HepG2 (cell line): ENCODE measurements around the gene ZNF326.

ENCODE experiments used
- NCOA2 ChIP-seq: sonication (generic); formaldehyde crosslinking; IDR thresholded peaks from 2 replicates; pipeline ENCODE4 v1.8.0; 2022; ENCODE audit warnings: inconsistent platforms
- SMARCC2 ChIP-seq: fragments of 450-650 bp; IDR thresholded peaks from 2 replicates; pipeline ENCODE4 v1.6.1; 2017; ENCODE audit warnings: antibody characterized with exemption, mild to moderate bottlenecking
- TF ChIP-seq, protein P1 (sequence below): sonication (generic); formaldehyde crosslinking; IDR thresholded peaks from 2 replicates; pipeline ENCODE4 v1.9.0; 2021; ENCODE audit warnings: missing genetic modification reagents, borderline replicate concordance
- TF ChIP-seq, protein P2 (sequence below): sonication (generic); formaldehyde crosslinking; IDR thresholded peaks from 2 replicates; pipeline ENCODE4 v1.5.0; 2020; ENCODE audit warnings: mild to moderate bottlenecking, missing genetic modification reagents, moderate library complexity

DNA sequence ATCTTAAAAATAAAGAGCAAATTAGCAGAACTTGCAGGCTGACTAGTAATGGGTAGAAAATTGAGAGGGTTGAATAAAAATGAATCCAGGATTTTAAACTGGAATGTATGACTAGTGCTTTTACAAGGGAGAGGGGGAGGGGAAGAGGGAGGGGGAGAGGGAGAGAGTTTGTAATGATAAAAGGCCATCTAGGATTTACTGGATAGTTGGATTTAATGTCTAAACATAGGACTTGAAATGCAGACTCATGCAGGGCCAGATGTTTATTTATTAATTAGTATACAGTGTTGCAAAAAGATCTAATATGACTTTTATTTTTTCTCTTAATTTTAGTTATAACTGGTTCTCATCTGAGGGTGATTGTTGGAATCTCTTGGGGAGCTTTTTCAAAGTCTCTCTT lies 4.3 kb downstream of the ZNF326 start:
- TF ChIP-seq, protein P1, sequence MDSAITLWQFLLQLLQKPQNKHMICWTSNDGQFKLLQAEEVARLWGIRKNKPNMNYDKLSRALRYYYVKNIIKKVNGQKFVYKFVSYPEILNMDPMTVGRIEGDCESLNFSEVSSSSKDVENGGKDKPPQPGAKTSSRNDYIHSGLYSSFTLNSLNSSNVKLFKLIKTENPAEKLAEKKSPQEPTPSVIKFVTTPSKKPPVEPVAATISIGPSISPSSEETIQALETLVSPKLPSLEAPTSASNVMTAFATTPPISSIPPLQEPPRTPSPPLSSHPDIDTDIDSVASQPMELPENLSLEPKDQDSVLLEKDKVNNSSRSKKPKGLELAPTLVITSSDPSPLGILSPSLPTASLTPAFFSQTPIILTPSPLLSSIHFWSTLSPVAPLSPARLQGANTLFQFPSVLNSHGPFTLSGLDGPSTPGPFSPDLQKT, result no peak
- TF ChIP-seq SMARCC2, result no peak
- TF ChIP-seq NCOA2 (CRISPR knock-in tag), result no peak
- TF ChIP-seq, protein P2, sequence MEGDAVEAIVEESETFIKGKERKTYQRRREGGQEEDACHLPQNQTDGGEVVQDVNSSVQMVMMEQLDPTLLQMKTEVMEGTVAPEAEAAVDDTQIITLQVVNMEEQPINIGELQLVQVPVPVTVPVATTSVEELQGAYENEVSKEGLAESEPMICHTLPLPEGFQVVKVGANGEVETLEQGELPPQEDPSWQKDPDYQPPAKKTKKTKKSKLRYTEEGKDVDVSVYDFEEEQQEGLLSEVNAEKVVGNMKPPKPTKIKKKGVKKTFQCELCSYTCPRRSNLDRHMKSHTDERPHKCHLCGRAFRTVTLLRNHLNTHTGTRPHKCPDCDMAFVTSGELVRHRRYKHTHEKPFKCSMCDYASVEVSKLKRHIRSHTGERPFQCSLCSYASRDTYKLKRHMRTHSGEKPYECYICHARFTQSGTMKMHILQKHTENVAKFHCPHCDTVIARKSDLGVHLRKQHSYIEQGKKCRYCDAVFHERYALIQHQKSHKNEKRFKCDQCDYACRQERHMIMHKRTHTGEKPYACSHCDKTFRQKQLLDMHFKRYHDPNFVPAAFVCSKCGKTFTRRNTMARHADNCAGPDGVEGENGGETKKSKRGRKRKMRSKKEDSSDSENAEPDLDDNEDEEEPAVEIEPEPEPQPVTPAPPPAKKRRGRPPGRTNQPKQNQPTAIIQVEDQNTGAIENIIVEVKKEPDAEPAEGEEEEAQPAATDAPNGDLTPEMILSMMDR (CRISPR knock-in tag), result no peak
